Measurements from ENCODE around the gene PILRA. TPM values are rescaled to one million over a fixed set of nuclear protein-coding genes. Genes with fewer than 3 reads are reported as not detected.

The PILRA gene
- total RNA-seq, 1 donor from 2014 or later, result 36.9 TPM

DNA sequence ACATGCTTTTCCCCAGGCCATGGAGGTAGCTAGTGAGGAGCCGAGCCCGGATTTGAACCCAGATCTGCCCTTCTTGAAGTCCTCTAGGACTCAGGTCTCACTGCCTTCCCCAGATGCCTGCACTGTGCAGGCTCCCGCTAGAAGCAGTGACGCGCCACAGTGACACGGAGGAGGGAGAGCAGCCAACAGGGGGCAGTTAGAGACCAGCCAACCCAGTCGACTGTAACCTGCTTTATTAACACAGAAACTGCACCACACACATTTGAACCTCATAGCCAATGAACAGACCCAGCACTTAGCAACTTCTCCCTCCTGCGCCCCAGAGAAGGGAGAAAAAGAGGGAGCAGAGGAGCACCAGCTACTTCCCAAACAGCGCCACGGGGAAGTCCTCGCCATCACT is 27.4 kb downstream of the PILRA start:
- H3K36me3 ChIP-seq, result no peaks in the 10 kb centered on the region
- intact Hi-C loops (cut with DNase I), result no loop called here
- H3K4me1 ChIP-seq, result no peaks in the 10 kb centered on the region
- DNase-seq (no peak), ATAC-seq (no peak)
- no peak overlapping the region for H3K27ac ChIP-seq
- no peaks in the 10 kb centered on the region for H3K27me3 ChIP-seq
- no peak overlapping the region for H3K4me3 ChIP-seq
- no peaks in the 10 kb centered on the region for H3K9me3 ChIP-seq
- TF ChIP-seq, protein P1, sequence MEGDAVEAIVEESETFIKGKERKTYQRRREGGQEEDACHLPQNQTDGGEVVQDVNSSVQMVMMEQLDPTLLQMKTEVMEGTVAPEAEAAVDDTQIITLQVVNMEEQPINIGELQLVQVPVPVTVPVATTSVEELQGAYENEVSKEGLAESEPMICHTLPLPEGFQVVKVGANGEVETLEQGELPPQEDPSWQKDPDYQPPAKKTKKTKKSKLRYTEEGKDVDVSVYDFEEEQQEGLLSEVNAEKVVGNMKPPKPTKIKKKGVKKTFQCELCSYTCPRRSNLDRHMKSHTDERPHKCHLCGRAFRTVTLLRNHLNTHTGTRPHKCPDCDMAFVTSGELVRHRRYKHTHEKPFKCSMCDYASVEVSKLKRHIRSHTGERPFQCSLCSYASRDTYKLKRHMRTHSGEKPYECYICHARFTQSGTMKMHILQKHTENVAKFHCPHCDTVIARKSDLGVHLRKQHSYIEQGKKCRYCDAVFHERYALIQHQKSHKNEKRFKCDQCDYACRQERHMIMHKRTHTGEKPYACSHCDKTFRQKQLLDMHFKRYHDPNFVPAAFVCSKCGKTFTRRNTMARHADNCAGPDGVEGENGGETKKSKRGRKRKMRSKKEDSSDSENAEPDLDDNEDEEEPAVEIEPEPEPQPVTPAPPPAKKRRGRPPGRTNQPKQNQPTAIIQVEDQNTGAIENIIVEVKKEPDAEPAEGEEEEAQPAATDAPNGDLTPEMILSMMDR (IDR thresholded peaks at IDR 0.05), result no peak

DNA sequence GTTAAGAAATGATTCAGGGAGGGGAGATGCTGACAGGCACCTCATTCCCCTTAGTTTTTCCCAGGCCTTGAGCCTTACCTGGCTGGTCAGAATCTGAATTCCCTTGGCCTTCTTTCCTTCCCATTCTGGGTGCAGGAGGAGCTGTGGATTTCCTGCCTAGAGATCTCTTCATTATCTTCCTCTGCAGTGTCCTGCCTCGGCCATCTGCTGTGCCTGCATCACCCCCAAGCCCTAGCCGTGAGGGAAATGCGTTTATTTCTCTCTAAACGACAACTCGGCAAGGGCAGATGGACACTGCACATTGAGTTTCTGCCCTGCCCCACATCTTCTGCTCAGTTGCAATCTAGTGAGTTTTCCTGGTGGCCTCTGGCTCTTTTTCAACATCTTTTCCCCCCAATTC is 28.5 kb downstream of the PILRA start:
- intact Hi-C loops (cut with DNase I), result no loop called here
- no peak for DNase-seq
- Histone ChIP-seq H3K27me3 (no peaks in the 10 kb centered on the region), H3K36me3 (no peaks in the 10 kb centered on the region), H3K4me3 (no peak overlapping the region), H3K9me3 (no peaks in the 10 kb centered on the region), H3K4me1 (no peaks in the 10 kb centered on the region), H3K27ac (no peak overlapping the region)
- TF ChIP-seq, protein P1 (IDR thresholded peaks at IDR 0.05), result no peak
- no peak for ATAC-seq

DNA sequence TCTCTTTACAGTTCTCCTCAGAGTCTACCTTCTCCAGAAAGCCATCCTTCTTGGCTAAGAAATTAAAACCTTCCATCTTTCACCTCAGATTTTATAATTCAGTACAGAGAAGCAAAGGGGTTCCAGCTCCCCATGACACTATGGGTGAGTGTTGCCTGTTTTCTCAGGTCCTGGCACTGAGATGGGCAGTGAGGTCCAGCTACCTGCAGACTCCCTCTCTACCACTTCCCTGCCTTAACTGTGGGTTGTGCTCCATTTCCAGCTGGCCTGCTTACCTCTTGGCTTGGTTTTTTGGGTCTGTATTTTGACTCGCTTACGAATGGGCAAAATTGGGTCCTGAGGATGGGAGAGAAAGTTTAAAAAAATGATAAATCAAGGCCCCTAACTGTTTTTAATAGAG is 29.0 kb downstream of the PILRA start:
- no peak overlapping the region for H3K27ac ChIP-seq
- no peaks in the 10 kb centered on the region for H3K9me3 ChIP-seq
- intact Hi-C loops (cut with DNase I), result no loop called here
- TF ChIP-seq, protein P1 (IDR thresholded peaks at IDR 0.05), result no peak
- ATAC-seq, result no peak
- H3K27me3 ChIP-seq, result no peaks in the 10 kb centered on the region
- no peak overlapping the region for H3K4me3 ChIP-seq
- no peaks in the 10 kb centered on the region for H3K36me3 ChIP-seq
- DNase-seq, result no peak
- no peaks in the 10 kb centered on the region for H3K4me1 ChIP-seq

DNA sequence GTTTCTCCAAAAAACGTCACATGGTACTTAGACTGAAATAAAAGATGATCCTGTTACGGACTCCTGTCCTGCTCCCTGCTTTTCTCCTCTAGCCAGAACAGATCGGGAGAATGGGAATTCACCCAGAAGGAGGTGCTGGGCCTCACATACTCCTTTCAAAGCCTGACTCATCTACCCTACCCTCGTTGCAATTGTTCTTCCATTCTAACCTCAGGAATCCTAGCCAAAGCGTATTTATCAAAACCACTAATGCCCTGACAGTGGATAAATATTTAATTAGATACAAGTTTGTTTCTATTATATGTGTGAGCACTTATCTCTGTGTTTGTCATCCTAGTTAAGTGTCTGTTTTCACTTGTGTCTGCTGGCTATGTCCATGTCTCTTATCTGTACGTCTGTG is 33.5 kb downstream of the PILRA start:
- Histone ChIP-seq H3K4me3 (no peak overlapping the region), H3K9me3 (no peaks in the 10 kb centered on the region), H3K27ac (no peak overlapping the region), H3K36me3 (no peaks in the 10 kb centered on the region), H3K4me1 (no peaks in the 10 kb centered on the region), H3K27me3 (no peaks in the 10 kb centered on the region)
- ATAC-seq (no peak), DNase-seq (no peak)
- intact Hi-C loops (cut with DNase I), result no loop called here
- TF ChIP-seq, protein P1 (IDR thresholded peaks at IDR 0.05), result no peak

DNA sequence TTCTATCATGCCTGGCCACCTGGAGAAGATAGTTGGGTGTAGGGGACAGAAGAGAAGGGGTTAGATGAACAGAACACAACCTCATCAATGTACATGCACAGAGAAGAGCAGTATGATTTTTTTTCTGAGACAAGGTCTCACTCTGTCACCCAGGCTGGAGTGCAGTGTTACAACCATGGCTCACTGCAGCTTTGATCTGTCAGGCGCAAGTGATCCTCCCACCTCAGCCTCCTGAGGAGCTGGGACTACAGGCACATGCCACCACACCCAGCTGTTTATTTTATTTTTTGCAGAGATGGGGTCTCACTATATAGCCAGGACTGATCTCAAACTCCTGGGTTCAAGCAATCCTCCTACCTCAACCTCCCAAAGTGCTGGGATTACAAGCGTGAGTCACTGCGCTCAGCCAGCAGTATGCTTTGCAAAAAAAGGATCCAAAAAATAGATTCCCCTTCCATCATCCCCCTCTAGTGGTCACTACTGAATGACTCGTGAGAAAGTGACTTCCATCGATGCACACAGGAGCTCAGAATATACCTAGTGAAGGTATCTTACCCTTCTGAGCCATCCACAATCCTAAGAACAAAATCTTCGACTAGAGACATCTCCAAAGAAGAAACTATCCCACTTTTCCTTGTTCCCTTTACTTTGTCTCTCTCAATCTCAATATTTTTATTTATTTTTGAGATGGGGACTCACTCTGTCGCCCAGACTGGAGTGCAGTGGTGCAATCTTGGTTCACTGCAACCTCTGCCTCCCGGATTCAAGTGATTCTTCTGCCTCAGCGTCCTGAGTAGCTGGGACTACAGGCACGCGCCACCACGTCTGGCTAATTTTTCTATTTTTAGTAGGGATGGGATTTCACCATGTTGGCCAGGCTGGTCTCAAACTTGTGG is 34.2 kb downstream of the PILRA start:
- no peaks in the 10 kb centered on the region for H3K27me3 ChIP-seq
- no peak for DNase-seq

More for the DNA sequence above, 34.2 kb downstream of the PILRA start:
- intact Hi-C loops (cut with DNase I), result no loop called here
- TF ChIP-seq, protein P1 (IDR thresholded peaks at IDR 0.05), result peak; percentile 55
- Histone ChIP-seq H3K4me1 (no peaks in the 10 kb centered on the region), H3K9me3 (no peaks in the 10 kb centered on the region), H3K36me3 (no peaks in the 10 kb centered on the region), H3K27ac (no peak overlapping the region), H3K4me3 (no peak overlapping the region)
- ATAC-seq, result peak; percentile 84
